Kidney epithelial cell (primary cell): ENCODE data around the gene EPHB1. TPM values are rescaled to one million over a fixed set of nuclear protein-coding genes. Genes with fewer than 3 reads are reported as not detected.

Source experiments
- DNase-seq: peaks from one replicate; pipeline ENCODE4 v3.0.0-alpha.2; 2010; ENCODE audit warnings: low read depth
- H3K27me3 ChIP-seq: 2 replicates; pipeline ENCODE4 v1.6.0; 2011; ENCODE audit warnings: low read length; ENCODE audit not compliant: control insufficient read depth, insufficient read depth
- H3K36me3 ChIP-seq: 2 replicates; pipeline ENCODE4 v1.5.1; 2011; ENCODE audit warnings: low read length; ENCODE audit not compliant: control insufficient read depth, insufficient read depth
- H3K4me3 ChIP-seq: 2 replicates; pipeline ENCODE4 v1.5.1; 2011; ENCODE audit warnings: low read depth, mild to moderate bottlenecking, control low read depth, low read length
- total RNA-seq: library from RNA; depleted of rRNA; stranded (reverse); fragments of >200 nt; gene quantifications from 2 replicates; pipeline ENCODE4 v1.2.3, GENCODE V29; 2015
- TF ChIP-seq, protein P1 (sequence below): IDR thresholded peaks from 2 replicates; pipeline ENCODE4 v1.5.1; 2011; ENCODE audit warnings: mild to moderate bottlenecking, moderate library complexity, low read length, control low read depth, inconsistent platforms; ENCODE audit not compliant: insufficient read depth, poor library complexity, severe bottlenecking

EPHB1 gene
- total RNA-seq, 1 donor from 2014 or later: 10.8 TPM

- no peak for DNase-seq
- TF ChIP-seq, protein P1, sequence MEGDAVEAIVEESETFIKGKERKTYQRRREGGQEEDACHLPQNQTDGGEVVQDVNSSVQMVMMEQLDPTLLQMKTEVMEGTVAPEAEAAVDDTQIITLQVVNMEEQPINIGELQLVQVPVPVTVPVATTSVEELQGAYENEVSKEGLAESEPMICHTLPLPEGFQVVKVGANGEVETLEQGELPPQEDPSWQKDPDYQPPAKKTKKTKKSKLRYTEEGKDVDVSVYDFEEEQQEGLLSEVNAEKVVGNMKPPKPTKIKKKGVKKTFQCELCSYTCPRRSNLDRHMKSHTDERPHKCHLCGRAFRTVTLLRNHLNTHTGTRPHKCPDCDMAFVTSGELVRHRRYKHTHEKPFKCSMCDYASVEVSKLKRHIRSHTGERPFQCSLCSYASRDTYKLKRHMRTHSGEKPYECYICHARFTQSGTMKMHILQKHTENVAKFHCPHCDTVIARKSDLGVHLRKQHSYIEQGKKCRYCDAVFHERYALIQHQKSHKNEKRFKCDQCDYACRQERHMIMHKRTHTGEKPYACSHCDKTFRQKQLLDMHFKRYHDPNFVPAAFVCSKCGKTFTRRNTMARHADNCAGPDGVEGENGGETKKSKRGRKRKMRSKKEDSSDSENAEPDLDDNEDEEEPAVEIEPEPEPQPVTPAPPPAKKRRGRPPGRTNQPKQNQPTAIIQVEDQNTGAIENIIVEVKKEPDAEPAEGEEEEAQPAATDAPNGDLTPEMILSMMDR: no peak
- Histone ChIP-seq H3K36me3 (no peaks in the 10 kb centered on the region), H3K4me3 (no peak overlapping the region), H3K27me3 (no peaks in the 10 kb centered on the region)
These were observed 110.0 kb downstream of the EPHB1 start for GRCh38 chr3:134904776-134905646.

GRCh38 chr3:134905647-134905935 lies 110.5 kb downstream of the EPHB1 start:
- TF ChIP-seq, protein P1: no peak
- no peak for DNase-seq

DNA sequence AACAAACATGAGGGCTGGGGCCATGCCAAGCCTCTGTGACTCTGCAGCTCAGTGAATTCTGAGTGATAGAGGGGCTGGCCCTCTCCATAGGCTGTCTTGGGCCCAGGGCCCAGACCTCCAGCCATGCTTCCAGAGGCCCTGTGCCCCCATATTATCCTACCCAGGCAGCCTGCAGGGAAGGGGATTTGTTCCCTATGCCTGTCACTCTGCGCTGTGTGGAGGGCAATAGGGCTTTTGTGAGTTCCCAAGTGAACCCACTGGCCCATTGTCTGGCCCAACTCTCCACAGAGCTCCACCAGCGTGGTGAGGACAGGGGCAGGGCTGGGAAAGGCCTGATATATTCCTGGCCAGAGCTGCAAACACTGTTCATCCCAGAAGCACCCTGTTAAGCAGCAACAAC lies 113.2 kb downstream of the EPHB1 start:
- H3K27me3 ChIP-seq: no peaks in the 10 kb centered on the region
- DNase-seq: no peak
- H3K36me3 ChIP-seq: no peaks in the 10 kb centered on the region
- no peak overlapping the region for H3K4me3 ChIP-seq
- TF ChIP-seq, protein P1: no peak

More at GRCh38 chr3:134905647-134905935, 110.5 kb downstream of the EPHB1 start:
- Histone ChIP-seq H3K36me3 (no peaks in the 10 kb centered on the region), H3K4me3 (no peak overlapping the region), H3K27me3 (no peaks in the 10 kb centered on the region)

DNA sequence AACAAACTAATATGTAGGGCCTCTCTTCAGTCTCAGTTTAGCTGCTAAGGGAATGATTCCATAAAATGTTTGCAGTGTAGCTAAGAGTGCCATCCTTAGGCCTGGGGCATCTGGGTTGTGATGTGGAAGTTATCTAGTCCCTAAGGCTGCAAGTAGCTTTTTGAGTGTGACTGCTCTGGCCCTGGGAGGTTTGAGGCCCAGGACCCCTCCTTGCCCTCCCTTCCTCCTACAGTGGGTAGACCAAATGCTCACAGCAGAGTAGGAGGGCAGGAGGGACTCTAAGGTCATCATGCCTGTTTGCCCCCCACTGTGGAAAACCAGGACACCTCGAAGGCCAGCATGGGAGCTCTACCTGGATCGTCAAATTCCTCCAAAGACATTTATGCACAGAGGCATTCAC lies 115.0 kb downstream of the EPHB1 start:
- H3K27me3 ChIP-seq: no peaks in the 10 kb centered on the region
- DNase-seq: no peak
- H3K4me3 ChIP-seq: no peak overlapping the region
- no peaks in the 10 kb centered on the region for H3K36me3 ChIP-seq
- TF ChIP-seq, protein P1: no peak

DNA sequence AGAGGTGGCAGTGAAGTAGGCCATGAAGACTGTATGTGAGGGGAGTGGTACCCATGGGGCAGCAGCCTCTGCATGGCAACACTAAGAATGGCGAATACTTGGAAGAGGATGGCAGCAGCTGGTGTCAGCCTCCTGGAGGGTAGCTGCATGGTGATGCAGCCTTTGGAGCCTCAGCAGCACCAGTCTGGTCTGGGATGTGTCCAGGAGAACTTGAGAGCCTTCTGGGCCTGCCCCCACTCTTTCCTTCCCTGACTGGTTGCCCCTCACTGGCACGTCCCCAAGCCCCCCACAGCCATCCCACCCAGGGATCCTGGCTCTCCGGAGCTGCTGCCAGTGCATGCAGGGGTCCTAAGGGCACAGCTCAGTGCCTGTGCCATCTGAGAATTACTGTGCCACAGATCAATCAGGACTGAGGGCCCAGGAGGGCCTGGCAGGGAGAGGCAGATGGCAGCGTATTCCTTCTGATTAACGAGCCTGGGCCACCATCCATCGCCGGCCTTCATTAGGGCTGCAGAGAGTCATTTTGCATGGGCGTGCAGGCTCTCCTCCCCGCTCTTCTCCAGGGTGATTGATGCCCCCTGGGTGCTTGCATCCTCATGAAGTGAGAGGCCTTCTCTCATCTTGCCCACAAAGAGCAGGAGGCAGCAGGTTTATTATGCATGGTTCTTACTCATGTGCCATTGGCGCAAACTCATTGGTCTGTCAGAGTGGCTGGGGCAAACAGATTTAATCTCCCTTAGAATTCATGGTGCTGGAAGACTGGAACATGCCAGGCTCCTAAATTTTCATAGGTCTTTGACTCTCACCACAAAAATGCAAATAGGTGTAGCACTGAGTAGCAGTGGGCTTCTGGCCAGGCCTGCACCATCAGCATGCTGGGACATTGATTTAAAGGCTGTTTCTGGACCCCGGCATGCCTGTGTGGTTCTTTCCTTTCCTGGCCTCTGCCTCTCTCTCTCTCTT lies 116.8 kb downstream of the EPHB1 start:
- Histone ChIP-seq H3K4me3 (no peak overlapping the region), H3K36me3 (no peaks in the 10 kb centered on the region), H3K27me3 (no peaks in the 10 kb centered on the region)
- no peak for DNase-seq
- TF ChIP-seq, protein P1: no peak
